ENCODE measurements around the gene KIAA1549. TPM values are rescaled to one million over a fixed set of nuclear protein-coding genes. Genes with fewer than 3 reads are reported as not detected.

The KIAA1549 gene
- total and polyA plus RNA-seq, 3 experiments from 2014 or later: 1.1 to 1.2 TPM; not detected in 1

GRCh38 chr7:138961159-138961558, 20.0 kb downstream of the KIAA1549 start:
- H3K27ac Mint-ChIP-seq: no peak overlapping the region
- ChIA-PET CTCF (no interaction called here), POLR2A (no interaction called here)
- H3K27me3 Mint-ChIP-seq: peaks cover 10 to 44% of the 10 kb centered on the region in 2 donors
- Histone ChIP-seq H3K27ac (ENCODE audit: low read depth, low read length) (no peak overlapping the region), H3K9me3 (ENCODE audit: low read length) (no peaks in the 10 kb centered on the region), H3K36me3 (ENCODE audit: insufficient read depth, low read length) (no peaks in the 10 kb centered on the region), H3K27me3 (ENCODE audit: insufficient read depth, low read length, poor library complexity, severe bottlenecking) (peaks cover 3% of the 10 kb centered on the region), H3K4me1 (ENCODE audit: insufficient read depth, low read length) (no peaks in the 10 kb centered on the region), H3K4me3 (ENCODE audit: low read length) (no peak overlapping the region)
- H3K4me3 Mint-ChIP-seq: no peak overlapping the region
- peaks cover 0 to 2% (median 0%) of the 10 kb centered on the region in 5 donors for H3K9me3 Mint-ChIP-seq
- peaks cover 0 to 4% (median 2%) of the 10 kb centered on the region in 3 donors for H3K36me3 Mint-ChIP-seq
- DNase-seq: no peak
- peaks cover 0 to 5% (median 0%) of the 10 kb centered on the region in 3 donors for H3K4me1 Mint-ChIP-seq

GRCh38 chr7:138958391-138958956, 22.7 kb downstream of the KIAA1549 start:
- Mint-ChIP-seq H3K9me3 (peaks cover 0 to 2% (median 2%) of the 10 kb centered on the region in 5 donors), H3K4me3 (no peak overlapping the region), H3K27ac (no peak overlapping the region), H3K27me3 (peaks cover 10 to 37% of the 10 kb centered on the region in 2 donors), H3K36me3 (peaks cover 0 to 4% (median 2%) of the 10 kb centered on the region in 3 donors), H3K4me1 (peaks cover 0 to 1% (median 0%) of the 10 kb centered on the region in 3 donors)
- Histone ChIP-seq H3K4me1 (ENCODE audit: insufficient read depth, low read length) (no peaks in the 10 kb centered on the region), H3K27ac (ENCODE audit: low read depth, low read length) (no peak overlapping the region), H3K9me3 (ENCODE audit: low read length) (no peaks in the 10 kb centered on the region), H3K36me3 (ENCODE audit: insufficient read depth, low read length) (no peaks in the 10 kb centered on the region), H3K27me3 (ENCODE audit: insufficient read depth, low read length, poor library complexity, severe bottlenecking) (peaks cover 3% of the 10 kb centered on the region), H3K4me3 (ENCODE audit: low read length) (no peak overlapping the region)
- CTCF ChIA-PET: no interaction called here
- POLR2A ChIA-PET: no interaction called here
- no peak for DNase-seq

- Histone ChIP-seq H3K4me3 (ENCODE audit: low read length) (no peak overlapping the region), H3K9me3 (ENCODE audit: low read length) (no peaks in the 10 kb centered on the region), H3K27me3 (ENCODE audit: insufficient read depth, low read length, poor library complexity, severe bottlenecking) (peaks cover 3% of the 10 kb centered on the region), H3K27ac (ENCODE audit: low read depth, low read length) (no peak overlapping the region), H3K4me1 (ENCODE audit: insufficient read depth, low read length) (no peaks in the 10 kb centered on the region), H3K36me3 (ENCODE audit: insufficient read depth, low read length) (no peaks in the 10 kb centered on the region)
- no peaks in the 10 kb centered on the region for H3K4me1 Mint-ChIP-seq
- H3K36me3 Mint-ChIP-seq: peaks cover 0 to 4% (median 0%) of the 10 kb centered on the region in 3 donors
- POLR2A ChIA-PET: no interaction called here
- no peak overlapping the region for H3K4me3 Mint-ChIP-seq
- H3K27me3 Mint-ChIP-seq: peaks cover 8 to 31% of the 10 kb centered on the region in 2 donors
- no peak overlapping the region for H3K27ac Mint-ChIP-seq
- DNase-seq: no peak
- peaks cover 0 to 2% (median 2%) of the 10 kb centered on the region in 5 donors for H3K9me3 Mint-ChIP-seq
- CTCF ChIA-PET: no interaction called here
Measured at GRCh38 chr7:138957753-138958390, 23.3 kb downstream of the KIAA1549 start.

- H3K9me3 ChIP-seq (ENCODE audit: low read length): no peaks in the 10 kb centered on the region
- Mint-ChIP-seq H3K4me3 (no peak overlapping the region), H3K36me3 (peaks cover 0 to 4% (median 0%) of the 10 kb centered on the region in 3 donors), H3K4me1 (no peaks in the 10 kb centered on the region), H3K27me3 (peaks cover 6 to 25% of the 10 kb centered on the region in 2 donors), H3K27ac (no peak overlapping the region), H3K9me3 (peaks cover 0 to 2% (median 2%) of the 10 kb centered on the region in 5 donors)
- no peaks in the 10 kb centered on the region for H3K4me1 ChIP-seq (ENCODE audit: insufficient read depth, low read length)
- no peak for DNase-seq
- H3K36me3 ChIP-seq (ENCODE audit: insufficient read depth, low read length): no peaks in the 10 kb centered on the region
- no peak overlapping the region for H3K27ac ChIP-seq (ENCODE audit: low read depth, low read length)
- ChIA-PET CTCF (no interaction called here), POLR2A (no interaction called here)
- H3K27me3 ChIP-seq (ENCODE audit: insufficient read depth, low read length, poor library complexity, severe bottlenecking): peaks cover 3% of the 10 kb centered on the region
- no peak overlapping the region for H3K4me3 ChIP-seq (ENCODE audit: low read length)
Measured at GRCh38 chr7:138957217-138957616, 24.0 kb downstream of the KIAA1549 start.

GRCh38 chr7:138954545-138955475, 26.4 kb downstream of the KIAA1549 start:
- Mint-ChIP-seq H3K36me3 (peaks cover 0 to 4% (median 0%) of the 10 kb centered on the region in 3 donors), H3K27ac (peak overlapping the region in 1 of 8 donors; percentile 59), H3K4me1 (no peaks in the 10 kb centered on the region), H3K9me3 (peaks cover 0 to 2% (median 2%) of the 10 kb centered on the region in 5 donors), H3K27me3 (peaks cover 5 to 33% of the 10 kb centered on the region in 2 donors), H3K4me3 (no peak overlapping the region)
- Histone ChIP-seq H3K4me3 (ENCODE audit: low read length) (no peak overlapping the region), H3K9me3 (ENCODE audit: low read length) (no peaks in the 10 kb centered on the region), H3K27ac (ENCODE audit: low read depth, low read length) (no peak overlapping the region), H3K27me3 (ENCODE audit: insufficient read depth, low read length, poor library complexity, severe bottlenecking) (no peaks in the 10 kb centered on the region), H3K36me3 (ENCODE audit: insufficient read depth, low read length) (no peaks in the 10 kb centered on the region), H3K4me1 (ENCODE audit: insufficient read depth, low read length) (no peaks in the 10 kb centered on the region)
- DNase-seq: no peak
- ChIA-PET POLR2A (no interaction called here), CTCF (no interaction called here)

GRCh38 chr7:138952791-138953190, 28.4 kb downstream of the KIAA1549 start:
- Histone ChIP-seq H3K27me3 (ENCODE audit: insufficient read depth, low read length, poor library complexity, severe bottlenecking) (no peaks in the 10 kb centered on the region), H3K27ac (ENCODE audit: low read depth, low read length) (no peak overlapping the region), H3K4me3 (ENCODE audit: low read length) (no peak overlapping the region), H3K9me3 (ENCODE audit: low read length) (no peaks in the 10 kb centered on the region), H3K4me1 (ENCODE audit: insufficient read depth, low read length) (no peaks in the 10 kb centered on the region), H3K36me3 (ENCODE audit: insufficient read depth, low read length) (no peaks in the 10 kb centered on the region)
- Mint-ChIP-seq H3K36me3 (peaks cover 0 to 4% (median 0%) of the 10 kb centered on the region in 3 donors), H3K27me3 (peaks cover 7 to 30% of the 10 kb centered on the region in 2 donors), H3K27ac (no peak overlapping the region), H3K4me1 (no peaks in the 10 kb centered on the region), H3K4me3 (no peak overlapping the region), H3K9me3 (peaks cover 0 to 2% (median 2%) of the 10 kb centered on the region in 5 donors)
- ChIA-PET CTCF (no interaction called here), POLR2A (no interaction called here)
- DNase-seq: no peak

GRCh38 chr7:138951953-138952352, 29.2 kb downstream of the KIAA1549 start:
- no peak overlapping the region for H3K27ac Mint-ChIP-seq
- Histone ChIP-seq H3K36me3 (ENCODE audit: insufficient read depth, low read length) (no peaks in the 10 kb centered on the region), H3K9me3 (ENCODE audit: low read length) (no peaks in the 10 kb centered on the region), H3K27ac (ENCODE audit: low read depth, low read length) (no peak overlapping the region), H3K4me3 (ENCODE audit: low read length) (no peak overlapping the region), H3K27me3 (ENCODE audit: insufficient read depth, low read length, poor library complexity, severe bottlenecking) (no peaks in the 10 kb centered on the region), H3K4me1 (ENCODE audit: insufficient read depth, low read length) (no peaks in the 10 kb centered on the region)
- peaks cover 0 to 2% (median 2%) of the 10 kb centered on the region in 5 donors for H3K9me3 Mint-ChIP-seq
- H3K4me3 Mint-ChIP-seq: no peak overlapping the region
- no peaks in the 10 kb centered on the region for H3K4me1 Mint-ChIP-seq
- peaks cover 7 to 35% of the 10 kb centered on the region in 2 donors for H3K27me3 Mint-ChIP-seq
- no peak for DNase-seq
- CTCF ChIA-PET: no interaction called here
- POLR2A ChIA-PET: no interaction called here
- peaks cover 0 to 4% (median 0%) of the 10 kb centered on the region in 3 donors for H3K36me3 Mint-ChIP-seq

All from CD8-positive, alpha-beta memory T cell (primary cell).